Measurements from ENCODE around the gene SMOC2. TPM values are rescaled to one million over a fixed set of nuclear protein-coding genes. Genes with fewer than 3 reads are reported as not detected.

The SMOC2 gene
- total RNA-seq, 1 donor from 2014 or later: not detected

DNA sequence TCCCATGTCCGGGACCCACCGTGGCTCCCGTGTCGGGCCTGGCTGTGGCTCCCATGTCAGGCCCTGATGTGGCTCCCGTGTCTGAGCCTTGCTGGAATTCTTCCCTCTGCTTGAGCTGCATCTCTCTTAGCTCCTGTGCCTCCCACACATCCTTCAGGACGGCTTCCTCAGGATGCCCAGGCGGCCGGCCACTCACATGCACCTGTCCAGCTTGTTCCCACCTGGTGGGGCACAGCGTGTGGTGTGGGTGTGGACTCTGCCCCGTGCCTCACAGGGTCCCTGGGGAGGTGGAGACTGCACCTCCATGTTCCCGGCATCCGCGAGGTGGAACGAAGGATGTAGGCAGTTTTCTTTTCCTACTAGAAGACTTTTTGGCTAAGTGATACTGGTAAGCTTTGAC is 170.7 kb downstream of the SMOC2 start:
- TF ChIP-seq, protein P1, sequence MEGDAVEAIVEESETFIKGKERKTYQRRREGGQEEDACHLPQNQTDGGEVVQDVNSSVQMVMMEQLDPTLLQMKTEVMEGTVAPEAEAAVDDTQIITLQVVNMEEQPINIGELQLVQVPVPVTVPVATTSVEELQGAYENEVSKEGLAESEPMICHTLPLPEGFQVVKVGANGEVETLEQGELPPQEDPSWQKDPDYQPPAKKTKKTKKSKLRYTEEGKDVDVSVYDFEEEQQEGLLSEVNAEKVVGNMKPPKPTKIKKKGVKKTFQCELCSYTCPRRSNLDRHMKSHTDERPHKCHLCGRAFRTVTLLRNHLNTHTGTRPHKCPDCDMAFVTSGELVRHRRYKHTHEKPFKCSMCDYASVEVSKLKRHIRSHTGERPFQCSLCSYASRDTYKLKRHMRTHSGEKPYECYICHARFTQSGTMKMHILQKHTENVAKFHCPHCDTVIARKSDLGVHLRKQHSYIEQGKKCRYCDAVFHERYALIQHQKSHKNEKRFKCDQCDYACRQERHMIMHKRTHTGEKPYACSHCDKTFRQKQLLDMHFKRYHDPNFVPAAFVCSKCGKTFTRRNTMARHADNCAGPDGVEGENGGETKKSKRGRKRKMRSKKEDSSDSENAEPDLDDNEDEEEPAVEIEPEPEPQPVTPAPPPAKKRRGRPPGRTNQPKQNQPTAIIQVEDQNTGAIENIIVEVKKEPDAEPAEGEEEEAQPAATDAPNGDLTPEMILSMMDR (IDR thresholded peaks at IDR 0.05; ENCODE audit: insufficient read depth, low read length, poor library complexity, severe bottlenecking): no peak
- no peaks in the 10 kb centered on the region for H3K36me3 ChIP-seq (ENCODE audit: control insufficient read depth, insufficient read depth, low read length)
- DNase-seq (ENCODE audit: low read depth): no peak
- H3K4me3 ChIP-seq (ENCODE audit: low read depth, low read length): no peak overlapping the region
- H3K27me3 ChIP-seq (ENCODE audit: control insufficient read depth, insufficient read depth, low read length): no peaks in the 10 kb centered on the region

DNA sequence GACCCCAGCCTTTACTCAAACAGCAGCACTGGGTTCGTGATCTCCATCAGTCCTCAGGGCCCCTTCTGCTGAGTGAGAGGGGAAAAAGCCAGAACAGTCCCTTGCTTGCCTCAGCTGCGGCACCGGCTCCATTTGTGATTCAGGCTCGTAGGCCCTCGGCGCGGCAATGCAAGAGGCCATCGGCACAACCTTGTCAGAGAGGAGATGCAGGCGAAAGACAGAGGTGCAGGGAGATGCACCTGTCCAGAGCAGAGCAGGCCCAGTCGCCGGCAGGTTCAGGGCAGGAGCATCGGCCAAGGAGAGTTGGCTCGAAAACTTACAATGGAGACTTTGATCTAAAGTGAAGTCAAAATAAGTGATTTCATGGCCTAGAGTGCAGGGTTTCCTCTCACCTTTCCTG is 171.6 kb downstream of the SMOC2 start:
- Histone ChIP-seq H3K36me3 (ENCODE audit: control insufficient read depth, insufficient read depth, low read length) (no peaks in the 10 kb centered on the region), H3K4me3 (ENCODE audit: low read depth, low read length) (no peak overlapping the region), H3K27me3 (ENCODE audit: control insufficient read depth, insufficient read depth, low read length) (no peaks in the 10 kb centered on the region)
- DNase-seq (ENCODE audit: low read depth): no peak
- TF ChIP-seq, protein P1 (IDR thresholded peaks at IDR 0.05; ENCODE audit: insufficient read depth, low read length, poor library complexity, severe bottlenecking): no peak

DNA sequence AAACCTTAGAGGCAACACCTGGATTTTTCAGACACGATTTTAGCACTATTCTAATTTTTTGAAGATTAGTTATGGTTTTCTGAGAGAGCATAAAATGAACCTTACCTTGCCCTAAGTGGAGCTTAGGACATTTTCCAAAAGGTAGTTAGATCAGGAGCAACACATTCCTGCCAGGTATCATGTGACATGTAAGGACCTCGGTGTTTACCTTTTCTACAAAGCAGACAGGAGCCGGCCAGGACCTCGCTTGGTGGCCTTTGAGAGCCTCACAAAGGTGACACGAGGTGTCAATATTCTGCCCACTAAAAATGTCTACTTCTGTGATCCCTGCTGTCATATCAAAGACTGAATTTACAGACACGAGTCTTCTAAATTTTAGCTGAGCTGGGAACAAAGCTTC is 174.9 kb downstream of the SMOC2 start:
- Histone ChIP-seq H3K4me3 (ENCODE audit: low read depth, low read length) (no peak overlapping the region), H3K36me3 (ENCODE audit: control insufficient read depth, insufficient read depth, low read length) (no peaks in the 10 kb centered on the region), H3K27me3 (ENCODE audit: control insufficient read depth, insufficient read depth, low read length) (no peaks in the 10 kb centered on the region)
- DNase-seq (ENCODE audit: low read depth): no peak
- TF ChIP-seq, protein P1 (IDR thresholded peaks at IDR 0.05; ENCODE audit: insufficient read depth, low read length, poor library complexity, severe bottlenecking): no peak

DNA sequence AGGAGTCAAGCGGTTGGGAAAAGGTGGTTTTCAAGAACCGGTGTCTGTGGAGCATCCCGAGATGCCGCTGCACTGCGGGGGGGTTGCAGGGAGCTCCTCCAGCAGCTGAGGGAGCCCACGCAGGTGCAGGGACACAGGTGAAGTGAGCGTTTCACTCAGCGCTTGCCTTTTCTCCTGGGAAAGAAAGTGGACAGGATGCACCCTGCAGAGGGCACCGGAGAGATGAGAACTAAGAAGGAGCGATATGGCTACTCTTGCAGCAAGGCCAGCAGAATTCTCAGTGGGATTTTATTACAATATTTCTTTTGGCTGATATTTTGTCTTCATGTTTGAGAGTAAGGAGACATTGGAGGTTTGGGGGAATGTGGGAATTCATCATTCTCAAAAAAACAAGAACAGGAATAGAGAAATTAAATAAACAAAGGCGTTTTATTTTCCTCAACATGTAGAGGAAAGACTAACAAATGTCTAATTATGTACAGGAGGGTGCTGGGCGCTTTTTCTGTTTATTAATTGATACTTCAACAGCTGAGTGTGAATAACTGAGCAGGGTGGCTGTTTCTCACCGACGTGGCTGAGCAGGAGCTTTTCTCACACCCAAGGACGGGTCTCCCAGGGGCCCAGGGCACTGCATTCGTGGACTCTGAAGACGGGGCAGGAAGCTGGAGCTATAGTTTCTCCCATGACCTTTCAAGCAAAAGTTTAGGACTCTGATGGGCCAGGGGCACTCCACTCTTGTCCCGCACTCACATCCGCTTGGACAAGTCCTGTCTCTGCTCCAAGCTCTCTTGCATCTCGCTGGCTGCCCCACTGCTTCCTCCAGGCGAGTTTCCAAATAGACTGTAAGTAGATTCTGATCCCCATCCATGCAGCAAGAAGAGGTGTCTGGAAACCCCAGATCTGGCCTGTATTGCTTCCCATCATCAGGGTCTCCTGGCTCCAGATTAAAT is 176.1 kb downstream of the SMOC2 start:
- no peak for DNase-seq (ENCODE audit: low read depth)
- Histone ChIP-seq H3K27me3 (ENCODE audit: control insufficient read depth, insufficient read depth, low read length) (no peaks in the 10 kb centered on the region), H3K4me3 (ENCODE audit: low read depth, low read length) (no peak overlapping the region), H3K36me3 (ENCODE audit: control insufficient read depth, insufficient read depth, low read length) (no peaks in the 10 kb centered on the region)
- TF ChIP-seq, protein P1 (IDR thresholded peaks at IDR 0.05; ENCODE audit: insufficient read depth, low read length, poor library complexity, severe bottlenecking): peak; percentile 43

DNA sequence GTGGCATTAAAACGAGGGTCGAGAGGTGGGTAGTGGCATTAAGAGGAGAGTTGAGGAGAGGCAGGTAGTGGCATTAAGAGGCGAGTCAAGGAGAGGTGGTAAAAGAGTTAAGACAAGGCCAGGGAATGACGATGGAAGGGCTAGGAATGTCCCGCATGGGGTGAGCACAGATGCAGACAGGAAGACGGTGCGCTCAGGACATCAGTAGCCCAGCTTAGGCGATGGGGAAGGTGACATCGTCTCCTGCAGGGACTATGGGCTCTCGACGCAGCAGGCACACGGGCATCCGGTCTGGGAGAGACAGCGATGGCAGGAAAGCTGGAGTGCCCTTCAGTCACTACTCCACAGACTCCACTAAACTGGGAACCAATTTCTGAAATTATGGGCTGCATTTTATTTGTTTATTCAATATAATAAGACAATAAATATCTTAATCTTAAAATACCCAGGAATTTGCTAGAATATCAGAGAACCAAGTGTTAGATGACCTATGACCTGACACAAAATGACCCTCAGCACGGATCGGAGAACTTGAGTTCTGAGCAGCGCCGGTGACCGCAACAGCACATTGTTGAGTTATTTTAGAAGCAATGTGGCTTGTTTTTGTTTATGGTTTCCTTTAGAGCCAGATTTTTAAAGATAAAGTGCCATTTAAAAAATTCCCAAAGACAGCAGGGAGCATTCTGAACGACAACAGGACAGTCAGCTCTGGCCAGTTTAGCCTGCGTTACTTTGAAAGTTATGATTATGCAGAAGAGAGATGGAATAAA is 177.7 kb downstream of the SMOC2 start:
- Histone ChIP-seq H3K36me3 (ENCODE audit: control insufficient read depth, insufficient read depth, low read length) (no peaks in the 10 kb centered on the region), H3K27me3 (ENCODE audit: control insufficient read depth, insufficient read depth, low read length) (no peaks in the 10 kb centered on the region), H3K4me3 (ENCODE audit: low read depth, low read length) (no peak overlapping the region)
- no peak for DNase-seq (ENCODE audit: low read depth)
- TF ChIP-seq, protein P1 (IDR thresholded peaks at IDR 0.05; ENCODE audit: insufficient read depth, low read length, poor library complexity, severe bottlenecking): no peak

Data from kidney epithelial cell (primary cell).